Measurements from ENCODE around the gene PLEKHM3. TPM values are rescaled to one million over a fixed set of nuclear protein-coding genes. Genes with fewer than 3 reads are reported as not detected.

The PLEKHM3 gene
- total and polyA plus RNA-seq, 2 of the 13 experiments (the other 11 are each of a cell fraction or from before 2014, with no cell fraction given): 4.5 to 4.7 TPM

- TF ChIP-seq CEBPZ (IDR thresholded peaks at IDR 0.05; ENCODE audit: low read length) (no peak), ZNF318 (CRISPR knock-in tag; IDR thresholded peaks at IDR 0.05) (no peak), ZBTB7A (CRISPR knock-in tag; IDR thresholded peaks at IDR 0.05) (peak; percentile 63; the same call in 1 of the 2 replicates), NFE2L2 (IDR thresholded peaks at IDR 0.05; ENCODE audit: low read length) (no peak), ARNT2 (CRISPR knock-in tag; IDR thresholded peaks at IDR 0.05; ENCODE audit: low read depth) (peak; percentile 52; the same call in 1 of the 2 replicates), HDAC6 (IDR thresholded peaks at IDR 0.05; ENCODE audit: low read depth, low read length) (no peak), ZNF33B (CRISPR knock-in tag; IDR thresholded peaks at IDR 0.05) (0 out of 2 replicates have a peak, but pooled peaks have one; percentile 30), GPN1 (CRISPR knock-in tag; IDR thresholded peaks at IDR 0.05; ENCODE audit: borderline replicate concordance) (no peak), RFX1 (IDR thresholded peaks at IDR 0.05) (no peak), ZNF589 (CRISPR knock-in tag; conservative IDR thresholded peaks at IDR 0.05) (0 out of 2 replicates have a peak, but pooled peaks have one; percentile 44), ZNF207 (IDR thresholded peaks at IDR 0.05; ENCODE audit: borderline replicate concordance) (no peak), PPARG (CRISPR knock-in tag; conservative IDR thresholded peaks at IDR 0.05) (peak; percentile 89), AHR (CRISPR knock-in tag; IDR thresholded peaks at IDR 0.05) (no peak), NFYC (CRISPR knock-in tag; IDR thresholded peaks at IDR 0.05) (peak; percentile 18; the same call in 1 of the 2 replicates), ZNF850 (CRISPR knock-in tag; conservative IDR thresholded peaks at IDR 0.05) (no peak), ZNF274 (CRISPR knock-in tag; IDR thresholded peaks at IDR 0.05) (no peak; the same call in 1 of the 2 replicates), ZIK1 (CRISPR knock-in tag; IDR thresholded peaks at IDR 0.05; ENCODE audit: borderline replicate concordance, low read depth) (no peak)
Observed at GRCh38 chr2:207847807-207848544, 177.4 kb downstream of the PLEKHM3 start (continued).

Measured in HepG2 (cell line).